Thoracic aorta (tissue), 2 donors: ENCODE measurements around the gene TRAPPC3. TPM values are rescaled to one million over a fixed set of nuclear protein-coding genes. Genes with fewer than 3 reads are reported as not detected.

Experiments
- ATAC-seq: fragments of 150-250 bp; one replicate; pipeline ENCODE4 v1.8.0; 2017; ENCODE audit warnings: low read depth; ENCODE audit not compliant: insufficient number of reproducible peaks, low FRiP score
- DNase-seq: peaks from one replicate; pipeline ENCODE4 v3.0.0-alpha.2; 2020; ENCODE audit warnings: low spot score
- H3K27ac ChIP-seq, 2 donors: fragments of 200-600 bp; sonication (generic); 1 replicate in 1 of 2; 2 replicates in 1 of 2; pipeline ENCODE4 v1.5.1; 2016; ENCODE audit warnings: mild to moderate bottlenecking in 2 of 2, moderate library complexity in 2 of 2
- H3K27me3 ChIP-seq: fragments of 200-600 bp; sonication (generic); replicated peaks from 2 replicates; pipeline ENCODE4 v1.6.0; 2016; ENCODE audit warnings: mild to moderate bottlenecking; ENCODE audit not compliant: insufficient read depth
- H3K36me3 ChIP-seq: fragments of 200-600 bp; sonication (generic); one replicate; pipeline ENCODE4 v1.5.1; 2016
- H3K4me1 ChIP-seq, 2 donors: fragments of 200-600 bp; sonication (generic); 1 replicate in 1 of 2; 2 replicates in 1 of 2; pipeline versions ENCODE4 v1.5.1 to v1.6.0; 2016; ENCODE audit warnings: low read depth in 2 of 2, mild to moderate bottlenecking in 1 of 2; ENCODE audit not compliant: control insufficient read depth in 1 of 2
- H3K4me3 ChIP-seq: fragments of 200-600 bp; sonication (generic); 2 replicates; pipeline ENCODE4 v1.5.1; 2016; ENCODE audit warnings: mild to moderate bottlenecking
- H3K9me3 ChIP-seq: fragments of 200-600 bp; sonication (generic); 2 replicates; pipeline ENCODE4 v1.5.1; 2016
- CTCF ChIP-seq: fragments of 200-600 bp; sonication (generic); IDR thresholded peaks from one replicate; pipeline ENCODE4 v1.5.1; 2019; ENCODE audit warnings: antibody characterized with exemption
- total RNA-seq, 2 donors: library from RNA; depleted of rRNA; stranded (reverse); fragments of >200 nt; gene quantifications; one replicate each; pipeline versions ENCODE4 v1.1.0 to v1.2.3, GENCODE V29; 2016

The TRAPPC3 gene
- total RNA-seq, 2 donors from 2014 or later: 78.5 to 92.3 TPM

DNA sequence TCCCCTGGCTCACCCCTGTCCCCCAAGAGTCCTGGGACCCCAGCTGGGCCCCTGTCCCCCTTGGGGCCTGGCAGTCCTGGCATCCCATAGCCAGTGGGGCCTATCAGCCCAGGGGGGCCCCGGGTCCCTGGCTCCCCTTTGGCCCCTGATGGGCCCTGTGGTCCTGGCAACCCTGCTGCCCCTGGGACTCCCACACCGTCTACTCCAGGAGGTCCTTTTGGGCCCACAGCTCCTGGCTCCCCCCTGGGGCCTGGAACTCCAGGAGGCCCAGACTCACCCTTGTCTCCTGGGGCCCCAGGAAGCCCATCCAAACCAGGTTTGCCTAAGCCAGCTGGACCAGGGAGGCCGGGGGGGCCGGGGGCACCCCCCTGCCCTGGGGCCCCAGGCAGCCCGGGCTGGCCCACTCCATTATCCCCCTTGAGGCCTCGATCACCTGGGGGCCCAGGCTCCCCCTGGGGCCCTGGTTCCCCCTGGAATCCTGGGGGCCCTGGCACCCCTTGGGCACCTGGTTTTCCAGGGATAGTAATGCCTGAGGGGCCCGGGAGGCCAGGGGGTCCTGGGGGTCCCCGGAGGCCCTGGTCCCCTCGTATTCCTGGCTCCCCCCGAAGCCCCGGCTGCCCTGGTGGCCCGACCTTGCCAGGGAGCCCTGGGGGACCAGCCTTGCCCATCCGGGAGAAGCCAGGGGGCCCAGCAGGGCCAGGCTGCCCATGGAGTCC is 50.5 kb downstream of the TRAPPC3 start:
- peak overlapping the region in 1 of 2 donors; percentile 43 for H3K27ac ChIP-seq
- peaks cover 11% of the 10 kb centered on the region for H3K36me3 ChIP-seq
- no peak for TF ChIP-seq CTCF
- ATAC-seq: no peak
- H3K4me1 ChIP-seq: peaks cover 6% of the 10 kb centered on the region in 2 donors
- H3K4me3 ChIP-seq: no peak overlapping the region
- DNase-seq: no peak
- H3K9me3 ChIP-seq: no peaks in the 10 kb centered on the region
- H3K27me3 ChIP-seq: no peaks in the 10 kb centered on the region

DNA sequence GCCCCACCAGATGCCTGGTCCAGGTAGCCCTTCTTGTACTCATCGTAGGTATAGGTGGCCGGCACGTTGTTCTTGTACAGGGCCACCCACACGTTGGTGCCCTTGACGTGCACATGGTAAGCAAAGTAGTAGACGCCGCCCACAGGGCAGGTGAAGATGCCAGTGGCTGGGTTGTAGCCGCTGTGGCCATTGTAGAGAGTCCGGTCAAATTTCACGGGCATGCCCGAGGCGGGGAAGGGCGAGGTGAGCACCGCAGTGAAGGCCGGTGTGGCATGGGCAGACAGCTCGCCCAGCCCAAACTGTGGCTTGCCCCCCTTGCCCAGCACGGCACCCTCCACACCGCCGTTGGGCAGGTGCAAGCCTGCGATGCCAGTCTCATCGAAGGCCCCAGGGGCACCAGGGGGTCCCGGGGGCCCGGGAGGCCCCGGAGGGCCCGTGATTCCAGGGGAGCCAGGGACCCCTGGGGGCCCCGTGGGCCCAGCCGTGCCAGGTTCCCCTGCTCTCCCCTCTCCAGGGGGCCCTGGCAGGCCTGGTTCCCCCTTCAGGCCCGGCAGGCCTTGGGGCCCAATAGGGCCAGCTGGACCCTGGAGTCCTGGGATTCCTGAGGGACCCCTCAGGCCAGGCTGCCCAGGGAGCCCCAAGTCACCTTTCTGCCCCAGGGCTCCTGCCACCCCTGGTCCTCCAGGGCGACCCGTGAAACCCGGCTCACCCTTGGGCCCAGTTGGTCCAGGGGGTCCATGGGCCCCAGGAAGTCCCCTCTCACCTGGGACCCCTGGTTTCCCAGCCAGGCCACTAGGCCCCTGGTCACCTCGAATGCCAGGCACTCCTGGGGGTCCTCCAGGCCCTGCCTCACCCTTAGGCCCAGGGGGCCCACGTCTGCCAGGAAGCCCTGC is 51.3 kb downstream of the TRAPPC3 start:
- no peak for DNase-seq
- ATAC-seq: no peak
- Histone ChIP-seq H3K27ac (no peak overlapping the region), H3K9me3 (no peaks in the 10 kb centered on the region), H3K4me1 (peaks cover 6% of the 10 kb centered on the region in 2 donors), H3K4me3 (no peak overlapping the region), H3K27me3 (no peaks in the 10 kb centered on the region), H3K36me3 (peaks cover 19% of the 10 kb centered on the region)
- no peak for TF ChIP-seq CTCF

- ATAC-seq (no peak), DNase-seq (no peak)
- no peak for TF ChIP-seq CTCF
- peaks cover 6 to 7% of the 10 kb centered on the region in 2 donors for H3K4me1 ChIP-seq
- no peak overlapping the region for H3K4me3 ChIP-seq
- H3K27me3 ChIP-seq: no peaks in the 10 kb centered on the region
- no peak overlapping the region for H3K27ac ChIP-seq
- H3K9me3 ChIP-seq: no peaks in the 10 kb centered on the region
- peaks cover 30% of the 10 kb centered on the region for H3K36me3 ChIP-seq
Observed at GRCh38 chr1:36096500-36097432, 52.5 kb downstream of the TRAPPC3 start.

- no peak for DNase-seq
- Histone ChIP-seq H3K9me3 (no peaks in the 10 kb centered on the region), H3K4me3 (no peak overlapping the region), H3K4me1 (peaks cover 6 to 16% of the 10 kb centered on the region in 2 donors), H3K27me3 (no peaks in the 10 kb centered on the region), H3K27ac (no peak overlapping the region), H3K36me3 (peaks cover 34% of the 10 kb centered on the region)
- TF ChIP-seq CTCF: no peak
- no peak for ATAC-seq
Observed at GRCh38 chr1:36095760-36096405, 53.4 kb downstream of the TRAPPC3 start.
